ENCODE measurements around the gene MYOM3. TPM values are rescaled to one million over a fixed set of nuclear protein-coding genes. Genes with fewer than 3 reads are reported as not detected.
A peak's percentile ranks its signal among the peaks of the same experiment; 100 is the strongest.

Gene MYOM3
- total and polyA plus RNA-seq, 2 experiments from 2014 or later, result 2.0 to 2.4 TPM

DNA sequence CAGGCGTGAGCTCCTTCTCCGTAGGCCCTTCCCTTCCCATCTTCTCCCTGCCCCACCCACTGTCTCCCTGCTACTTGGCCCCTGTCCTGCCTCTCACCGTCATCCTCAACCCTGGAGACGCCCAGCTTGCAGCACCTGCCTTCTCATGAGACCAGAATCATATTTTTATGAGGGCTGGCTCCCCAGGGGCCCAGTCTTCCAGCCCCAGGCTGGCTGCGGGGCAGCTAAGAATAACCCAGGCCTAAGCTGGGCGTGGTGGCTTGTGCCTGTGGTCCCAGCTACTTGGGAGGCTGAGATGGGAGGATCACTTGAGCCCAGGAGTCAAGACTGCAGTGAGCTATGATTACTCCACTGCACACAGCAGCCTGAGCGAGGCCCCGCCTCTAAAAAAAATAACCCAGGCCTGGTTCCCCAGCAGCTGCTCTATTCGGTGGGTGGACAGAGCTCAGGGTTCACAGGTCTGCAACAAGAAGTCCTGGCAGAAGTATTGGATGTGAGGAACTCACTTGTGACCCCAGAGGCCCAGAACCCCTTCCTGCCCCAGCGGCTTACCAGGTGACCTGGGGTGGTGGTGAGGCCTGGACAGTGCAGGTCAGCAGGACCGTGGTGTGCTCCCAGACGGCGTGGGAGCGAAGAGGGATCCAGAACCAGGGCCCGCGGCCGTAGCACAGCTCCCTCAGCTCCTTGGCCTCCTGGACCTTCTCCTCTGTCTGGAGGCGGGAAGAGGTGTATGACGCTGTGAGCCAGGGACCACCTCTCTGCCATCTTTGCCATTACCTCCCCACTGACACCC lies 6.4 kb downstream of the MYOM3 start:
- TF ChIP-seq EZH2 (IDR thresholded peaks at IDR 0.05; ENCODE audit: borderline replicate concordance), result no peak
- TF ChIP-seq, protein P1, sequence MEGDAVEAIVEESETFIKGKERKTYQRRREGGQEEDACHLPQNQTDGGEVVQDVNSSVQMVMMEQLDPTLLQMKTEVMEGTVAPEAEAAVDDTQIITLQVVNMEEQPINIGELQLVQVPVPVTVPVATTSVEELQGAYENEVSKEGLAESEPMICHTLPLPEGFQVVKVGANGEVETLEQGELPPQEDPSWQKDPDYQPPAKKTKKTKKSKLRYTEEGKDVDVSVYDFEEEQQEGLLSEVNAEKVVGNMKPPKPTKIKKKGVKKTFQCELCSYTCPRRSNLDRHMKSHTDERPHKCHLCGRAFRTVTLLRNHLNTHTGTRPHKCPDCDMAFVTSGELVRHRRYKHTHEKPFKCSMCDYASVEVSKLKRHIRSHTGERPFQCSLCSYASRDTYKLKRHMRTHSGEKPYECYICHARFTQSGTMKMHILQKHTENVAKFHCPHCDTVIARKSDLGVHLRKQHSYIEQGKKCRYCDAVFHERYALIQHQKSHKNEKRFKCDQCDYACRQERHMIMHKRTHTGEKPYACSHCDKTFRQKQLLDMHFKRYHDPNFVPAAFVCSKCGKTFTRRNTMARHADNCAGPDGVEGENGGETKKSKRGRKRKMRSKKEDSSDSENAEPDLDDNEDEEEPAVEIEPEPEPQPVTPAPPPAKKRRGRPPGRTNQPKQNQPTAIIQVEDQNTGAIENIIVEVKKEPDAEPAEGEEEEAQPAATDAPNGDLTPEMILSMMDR (IDR thresholded peaks at IDR 0.05; ENCODE audit: poor library complexity), result no peak
- TF ChIP-seq EZH2phosphoT487 (IDR thresholded peaks at IDR 0.05; ENCODE audit: low read depth, severe bottlenecking, unreplicated experiment), result no peak
- H3K27me3 ChIP-seq, result no peaks in the 10 kb centered on the region
- no peak overlapping the region for H2AFZ ChIP-seq
- peak; percentile 28 for DNase-seq (ENCODE audit: low spot score)
- H3K4me2 ChIP-seq, result no peak overlapping the region
- 89% methylated on average over 19 of the region's 19 CpGs for WGBS (ENCODE audit: low lambda C conversion rate, missing lambda C conversion rate)
- no peaks in the 10 kb centered on the region for H4K20me1 ChIP-seq (ENCODE audit: insufficient read depth, poor library complexity, severe bottlenecking)
- no peaks in the 10 kb centered on the region for H3K79me2 ChIP-seq
- peaks cover 27% of the 10 kb centered on the region for H3K4me1 ChIP-seq (ENCODE audit: insufficient read depth)
- H3K4me3 ChIP-seq, result no peak overlapping the region
- H3K36me3 ChIP-seq (replicated peaks; ENCODE audit: insufficient read depth, low read depth), result no peaks in the 10 kb centered on the region
- H3K9me3 ChIP-seq (ENCODE audit: low read depth), result no peaks in the 10 kb centered on the region
- H3K27ac ChIP-seq, result peak overlapping the region; percentile 90
- H3K9me2 ChIP-seq (replicated peaks; ENCODE audit: insufficient read depth), result no peaks in the 10 kb centered on the region

DNA sequence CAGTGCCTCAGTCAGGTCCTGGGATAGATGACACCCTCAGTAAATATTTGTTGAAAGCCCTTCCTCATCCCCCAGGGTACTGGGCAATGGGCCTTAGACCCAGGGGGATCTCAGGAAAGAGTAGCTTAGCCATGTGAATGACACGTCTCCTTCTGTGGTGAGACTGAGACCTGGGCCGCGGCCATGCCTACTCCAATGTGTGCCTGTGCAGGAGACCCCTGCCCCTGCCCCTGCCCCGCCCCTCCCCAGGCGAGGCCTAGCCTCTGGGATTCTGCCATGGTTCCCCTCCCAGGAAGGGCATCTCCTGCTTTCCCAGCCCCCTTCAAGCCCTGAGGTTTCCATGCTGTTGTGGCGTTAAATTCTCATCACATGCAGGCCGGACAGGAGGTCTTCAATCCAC lies 7.1 kb downstream of the MYOM3 start:
- Histone ChIP-seq H3K9me3 (ENCODE audit: low read depth) (no peaks in the 10 kb centered on the region), H2AFZ (no peak overlapping the region), H3K27ac (peak overlapping the region; percentile 90), H3K27me3 (no peaks in the 10 kb centered on the region), H3K4me2 (no peak overlapping the region), H3K4me3 (no peak overlapping the region), H3K36me3 (replicated peaks; ENCODE audit: insufficient read depth, low read depth) (no peaks in the 10 kb centered on the region), H3K9me2 (replicated peaks; ENCODE audit: insufficient read depth) (no peaks in the 10 kb centered on the region), H3K79me2 (no peaks in the 10 kb centered on the region), H3K4me1 (ENCODE audit: insufficient read depth) (peaks cover 27% of the 10 kb centered on the region), H4K20me1 (ENCODE audit: insufficient read depth, poor library complexity, severe bottlenecking) (no peaks in the 10 kb centered on the region)
- DNase-seq (ENCODE audit: low spot score), result no peak
- 92% methylated on average over 7 of the region's 7 CpGs for WGBS (ENCODE audit: low lambda C conversion rate, missing lambda C conversion rate)
- TF ChIP-seq EZH2 (IDR thresholded peaks at IDR 0.05; ENCODE audit: borderline replicate concordance), result no peak
- TF ChIP-seq EZH2phosphoT487 (IDR thresholded peaks at IDR 0.05; ENCODE audit: low read depth, severe bottlenecking, unreplicated experiment), result no peak
- TF ChIP-seq, protein P1 (IDR thresholded peaks at IDR 0.05; ENCODE audit: poor library complexity), result no peak

DNA sequence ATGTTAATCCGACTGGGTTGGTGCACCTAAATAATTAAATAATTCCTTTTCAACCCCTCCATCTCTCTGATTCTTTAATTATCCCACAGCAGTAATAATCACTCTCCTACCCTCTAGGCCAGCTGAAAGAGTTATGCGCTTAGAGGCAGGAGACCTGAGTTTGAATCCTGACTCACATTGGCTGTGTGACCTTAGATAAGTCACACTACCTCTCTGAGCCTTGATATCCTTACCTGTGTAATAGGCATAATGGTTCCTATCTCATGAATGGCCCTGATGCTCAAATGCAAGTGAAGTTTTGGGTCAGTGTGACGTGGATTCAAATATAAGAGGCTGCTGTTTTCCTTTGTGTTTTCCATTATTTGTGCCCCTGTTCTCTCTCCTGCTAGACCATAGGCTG lies 8.1 kb downstream of the MYOM3 start:
- no peak for DNase-seq (ENCODE audit: low spot score)
- Histone ChIP-seq H3K27ac (peak overlapping the region; percentile 90), H3K36me3 (replicated peaks; ENCODE audit: insufficient read depth, low read depth) (no peaks in the 10 kb centered on the region), H3K9me2 (replicated peaks; ENCODE audit: insufficient read depth) (no peaks in the 10 kb centered on the region), H3K79me2 (no peaks in the 10 kb centered on the region), H2AFZ (no peak overlapping the region), H3K4me3 (no peak overlapping the region), H3K4me1 (ENCODE audit: insufficient read depth) (peaks cover 27% of the 10 kb centered on the region), H3K4me2 (no peak overlapping the region), H3K27me3 (no peaks in the 10 kb centered on the region), H4K20me1 (ENCODE audit: insufficient read depth, poor library complexity, severe bottlenecking) (no peaks in the 10 kb centered on the region), H3K9me3 (ENCODE audit: low read depth) (no peaks in the 10 kb centered on the region)
- TF ChIP-seq EZH2phosphoT487 (IDR thresholded peaks at IDR 0.05; ENCODE audit: low read depth, severe bottlenecking, unreplicated experiment), result no peak
- TF ChIP-seq, protein P1 (IDR thresholded peaks at IDR 0.05; ENCODE audit: poor library complexity), result no peak
- TF ChIP-seq EZH2 (IDR thresholded peaks at IDR 0.05; ENCODE audit: borderline replicate concordance), result no peak
- 84% methylated on average over 3 of the region's 3 CpGs for WGBS (ENCODE audit: low lambda C conversion rate, missing lambda C conversion rate)
